Keratinocyte (primary cell): ENCODE measurements around the gene CACNA1C. TPM values are rescaled to one million over a fixed set of nuclear protein-coding genes. Genes with fewer than 3 reads are reported as not detected.

Source experiments
- DNase-seq: peaks from one replicate; pipeline ENCODE4 v3.0.0-alpha.2; 2011; ENCODE audit warnings: low read depth, missing footprints, low spot score
- FAIRE-seq: peaks from 2 replicates; lab custom pipeline; 2011; peaks lifted over from hg19 to GRCh38; lab: Jason Lieb, UNC
- H2AFZ ChIP-seq: 2 replicates; pipeline ENCODE4 v1.6.0; 2012; ENCODE audit warnings: low read length, control low read depth, inconsistent platforms; ENCODE audit not compliant: control insufficient read depth
- H3K27ac ChIP-seq: 2 replicates; pipeline ENCODE4 v1.5.1; 2011; ENCODE audit warnings: low read length; ENCODE audit not compliant: control insufficient read depth, insufficient read depth
- H3K27me3 ChIP-seq: 3 replicates; pipeline ENCODE4 v1.6.0; 2011; ENCODE audit warnings: low read length; ENCODE audit not compliant: control insufficient read depth, insufficient read depth; ENCODE audit errors: extremely low read depth
- H3K36me3 ChIP-seq, 2 experiments: 2 replicates in 1 of 2; 3 replicates in 1 of 2; pipeline ENCODE4 v1.5.1; 2011; ENCODE audit warnings: low read length in 2 of 2, mild to moderate bottlenecking in 1 of 2; ENCODE audit not compliant: control insufficient read depth in 2 of 2, insufficient read depth in 2 of 2; ENCODE audit errors: extremely low read depth in 1 of 2
- H3K4me1 ChIP-seq: 3 replicates; pipeline ENCODE4 v1.5.1; 2011; ENCODE audit warnings: low read length; ENCODE audit not compliant: control insufficient read depth, insufficient read depth; ENCODE audit errors: extremely low read depth
- H3K4me2 ChIP-seq: 3 replicates; pipeline ENCODE4 v1.6.0; 2011; ENCODE audit warnings: low read depth, low read length; ENCODE audit not compliant: control insufficient read depth, insufficient read depth; ENCODE audit errors: extremely low read depth
- H3K4me3 ChIP-seq, 3 experiments: fragments of 200-600 bp in 1 of 3; sonication (generic) in 1 of 3; 2 replicates in 2 of 3; 3 replicates in 1 of 3; pipeline ENCODE4 v1.5.1; 2011 to 2016; ENCODE audit warnings: low read length in 3 of 3, mild to moderate bottlenecking in 3 of 3, control low read depth in 2 of 3, inconsistent platforms in 1 of 3, low read depth in 1 of 3, mixed read lengths in 1 of 3, mixed run types in 1 of 3, moderate library complexity in 1 of 3; ENCODE audit not compliant: control insufficient read depth in 2 of 3, insufficient read depth in 2 of 3; ENCODE audit errors: extremely low read depth in 1 of 3
- H3K79me2 ChIP-seq: 2 replicates; pipeline ENCODE4 v1.6.0; 2012; ENCODE audit warnings: low read length; ENCODE audit not compliant: control insufficient read depth, insufficient read depth
- H3K9ac ChIP-seq: 3 replicates; pipeline ENCODE4 v1.6.0; 2011; ENCODE audit warnings: low read length; ENCODE audit not compliant: control insufficient read depth, insufficient read depth; ENCODE audit errors: extremely low read depth
- H3K9me1 ChIP-seq: 3 replicates; pipeline ENCODE4 v1.6.0; 2011; ENCODE audit warnings: low read length; ENCODE audit not compliant: control insufficient read depth, insufficient read depth; ENCODE audit errors: extremely low read depth
- H3K9me3 ChIP-seq: 2 replicates; pipeline ENCODE4 v1.5.1; 2012; ENCODE audit warnings: low read depth, low read length; ENCODE audit not compliant: control insufficient read depth
- H4K20me1 ChIP-seq: 3 replicates; pipeline ENCODE4 v1.6.0; 2011; ENCODE audit warnings: low read length; ENCODE audit not compliant: control insufficient read depth, insufficient read depth; ENCODE audit errors: extremely low read depth
- CTCF ChIP-seq, 3 experiments: IDR thresholded peaks in 1 of 3; conservative IDR thresholded peaks in 1 of 3; optimal IDR thresholded peaks in 1 of 3; 2 replicates in 2 of 3; 3 replicates in 1 of 3; pipeline versions ENCODE3 to v1.5.1; 2011; ENCODE audit warnings: low read length in 3 of 3, mild to moderate bottlenecking in 3 of 3, moderate library complexity in 2 of 3, control low read depth in 1 of 3, inconsistent platforms in 1 of 3; ENCODE audit not compliant: insufficient read depth in 2 of 3; ENCODE audit errors: extremely low read depth in 1 of 3
- EZH2 ChIP-seq: IDR thresholded peaks from one replicate; pipeline ENCODE4 v1.6.1; 2012; ENCODE audit warnings: inconsistent platforms, mild to moderate bottlenecking, low read length, moderate library complexity
- dilution Hi-C: fragments of 300-500 bp; cut with MboI; formaldehyde crosslinking; loops from one replicate; pipeline ENCODE4 v1.7.0; 2020; ENCODE audit warnings: low sequenced_read_pairs; ENCODE audit not compliant: extremely low pct_ligation_motif_present
- polyA plus RNA-seq, 5 experiments: library from polyadenylated mRNA; depleted of rRNA in 3 of 5; stranded (reverse) in 3 of 5; stranded (forward) in 1 of 5; unstranded in 1 of 5; fragments of >200 nt; gene quantifications; 1 replicate in 1 of 5; 2 replicates in 3 of 5; 3 replicates in 1 of 5; pipeline versions ENCODE4 v1.2.1 to v1.2.3, GENCODE V29; 2011 to 2012; ENCODE audit warnings: missing spikeins in 2 of 5, low read depth in 1 of 5, low replicate concordance in 1 of 5

Gene CACNA1C
- polyA plus RNA-seq, 1 donor (not counting 4 experiments of a cell fraction or from before 2014, with no cell fraction given) = not detected

GRCh38 chr12:2177751-2178150 is 125.0 kb downstream of the CACNA1C start:
- Histone ChIP-seq H3K4me1 (peaks cover 11% of the 10 kb centered on the region), H3K36me3 (no peaks in the 10 kb centered on the region), H3K79me2 (no peaks in the 10 kb centered on the region), H3K9me1 (no peaks in the 10 kb centered on the region), H3K4me3 (no peak overlapping the region), H3K9me3 (no peaks in the 10 kb centered on the region), H3K4me2 (no peak overlapping the region), H3K27ac (no peak overlapping the region), H3K9ac (no peak overlapping the region), H4K20me1 (no peaks in the 10 kb centered on the region), H3K27me3 (no peaks in the 10 kb centered on the region), H2AFZ (no peak overlapping the region)
- DNase-seq = no peak
- no peak for FAIRE-seq
- dilution Hi-C loops = no loop called here
- no peak for TF ChIP-seq EZH2
- no peak for TF ChIP-seq CTCF (optimal IDR thresholded peaks at IDR 0.05 in 1 of 3, IDR thresholded peaks at IDR 0.05 in 1 of 3, conservative IDR thresholded peaks at IDR 0.05 in 1 of 3; ENCODE audit: extremely low read depth in 1 of 3, insufficient read depth in 2 of 3, low read length in 3 of 3)

- TF ChIP-seq CTCF (optimal IDR thresholded peaks at IDR 0.05 in 1 of 3, IDR thresholded peaks at IDR 0.05 in 1 of 3, conservative IDR thresholded peaks at IDR 0.05 in 1 of 3; ENCODE audit: extremely low read depth in 1 of 3, insufficient read depth in 2 of 3, low read length in 3 of 3) (no peak), EZH2 (no peak)
- Histone ChIP-seq H4K20me1 (no peaks in the 10 kb centered on the region), H3K79me2 (no peaks in the 10 kb centered on the region), H3K4me2 (no peak overlapping the region), H3K27me3 (peaks cover 3% of the 10 kb centered on the region), H2AFZ (no peak overlapping the region), H3K36me3 (no peaks in the 10 kb centered on the region), H3K9me1 (no peaks in the 10 kb centered on the region), H3K4me1 (peaks cover 11% of the 10 kb centered on the region), H3K27ac (no peak overlapping the region), H3K9me3 (no peaks in the 10 kb centered on the region), H3K4me3 (no peak overlapping the region), H3K9ac (no peak overlapping the region)
- no peak for FAIRE-seq
- dilution Hi-C loops = no loop called here
- no peak for DNase-seq
Measured at GRCh38 chr12:2179058-2179457, 126.3 kb downstream of the CACNA1C start.
